Activated CD8-positive, alpha-beta memory T cell treated with anti-CD3 and anti-CD28 coated beads for 48 hours (primary cell): ENCODE data around the gene KLHL30.

Source experiments
- DNase-seq, 3 experiments: peaks; one replicate each; pipeline ENCODE4 v3.0.0-alpha.2; 2020; ENCODE audit warnings: low read depth in 2 of 3, low spot score in 2 of 3

Gene KLHL30

GRCh38 chr2:238130111-238130695 lies 8.3 kb upstream of the KLHL30 start:
- no peak for DNase-seq

GRCh38 chr2:238130696-238131628 lies 7.5 kb upstream of the KLHL30 start:
- DNase-seq, result no peak

- DNase-seq, result no peak
These were observed 6.6 kb upstream of the KLHL30 start for GRCh38 chr2:238131761-238132462.

DNA sequence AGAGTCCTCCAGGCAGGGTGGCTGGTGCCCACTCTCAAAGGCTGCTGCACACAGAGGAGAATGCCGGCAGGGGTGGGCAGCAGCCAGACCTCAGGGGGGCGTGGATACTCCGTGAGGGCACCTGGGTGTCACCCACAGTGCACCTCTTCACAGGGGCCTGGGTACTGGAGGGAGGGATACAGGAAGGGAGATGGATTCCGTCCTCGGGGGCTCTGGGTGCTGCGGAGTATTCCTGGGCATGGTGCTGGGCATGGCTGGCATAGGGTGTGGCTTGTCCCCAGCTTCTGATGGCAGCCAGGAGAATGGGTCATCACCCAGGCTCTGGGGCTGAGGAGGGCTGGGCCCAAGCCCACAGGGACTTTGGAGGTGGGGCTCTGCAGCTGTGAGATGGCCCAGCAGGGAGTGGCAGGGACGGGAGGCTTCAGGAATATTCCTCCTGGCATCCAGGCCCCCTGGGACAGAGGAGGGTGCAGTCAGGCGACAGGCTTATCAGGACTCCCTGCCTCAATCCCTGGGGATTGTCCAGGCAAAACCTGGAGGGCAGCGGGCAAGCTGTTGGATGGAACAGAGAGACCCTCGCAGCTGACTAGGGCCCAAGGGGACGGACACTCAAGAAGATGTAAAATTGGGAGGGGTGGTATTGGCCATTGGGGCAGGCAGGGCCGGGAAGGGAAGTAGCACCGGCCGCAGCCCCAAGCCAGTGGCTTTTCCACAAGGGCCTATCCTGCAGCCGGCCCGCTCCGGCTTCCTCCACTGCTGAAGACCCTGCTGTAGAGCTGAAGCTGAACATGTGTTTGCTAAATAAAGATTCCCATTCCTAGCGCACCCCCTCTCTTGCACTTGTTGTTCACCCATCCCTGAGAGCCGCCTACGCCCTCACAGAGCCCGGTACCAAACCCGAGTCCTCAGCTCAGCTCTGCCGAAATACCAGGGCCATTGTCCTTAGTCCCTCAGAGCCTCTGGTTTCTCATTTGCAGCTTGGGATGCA lies 5.7 kb upstream of the KLHL30 start:
- no peak for DNase-seq

GRCh38 chr2:238133499-238134392 lies 4.7 kb upstream of the KLHL30 start:
- no peak for DNase-seq

DNA sequence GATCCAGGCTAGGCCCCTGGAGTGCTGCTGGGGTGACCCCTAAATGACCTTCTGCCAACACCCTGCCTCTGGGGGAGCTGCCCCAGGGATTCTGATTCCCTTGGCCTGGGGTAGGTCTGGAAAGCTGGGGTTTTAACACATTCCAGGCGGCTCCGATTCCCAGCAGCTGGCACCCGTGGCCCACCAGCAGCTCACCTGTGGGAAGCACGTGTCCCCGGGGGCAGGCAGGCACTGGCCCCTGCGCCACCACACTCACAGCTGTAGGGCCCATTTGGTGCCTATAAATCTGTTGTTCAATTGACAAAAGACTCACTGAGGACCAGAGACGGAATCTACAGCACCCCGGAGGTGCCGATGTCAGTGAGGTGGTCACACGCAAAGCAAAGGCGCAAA lies 4.1 kb upstream of the KLHL30 start:
- DNase-seq, result no peak

- DNase-seq, result no peak
These were observed 2.8 kb upstream of the KLHL30 start for GRCh38 chr2:238135601-238136150.

DNA sequence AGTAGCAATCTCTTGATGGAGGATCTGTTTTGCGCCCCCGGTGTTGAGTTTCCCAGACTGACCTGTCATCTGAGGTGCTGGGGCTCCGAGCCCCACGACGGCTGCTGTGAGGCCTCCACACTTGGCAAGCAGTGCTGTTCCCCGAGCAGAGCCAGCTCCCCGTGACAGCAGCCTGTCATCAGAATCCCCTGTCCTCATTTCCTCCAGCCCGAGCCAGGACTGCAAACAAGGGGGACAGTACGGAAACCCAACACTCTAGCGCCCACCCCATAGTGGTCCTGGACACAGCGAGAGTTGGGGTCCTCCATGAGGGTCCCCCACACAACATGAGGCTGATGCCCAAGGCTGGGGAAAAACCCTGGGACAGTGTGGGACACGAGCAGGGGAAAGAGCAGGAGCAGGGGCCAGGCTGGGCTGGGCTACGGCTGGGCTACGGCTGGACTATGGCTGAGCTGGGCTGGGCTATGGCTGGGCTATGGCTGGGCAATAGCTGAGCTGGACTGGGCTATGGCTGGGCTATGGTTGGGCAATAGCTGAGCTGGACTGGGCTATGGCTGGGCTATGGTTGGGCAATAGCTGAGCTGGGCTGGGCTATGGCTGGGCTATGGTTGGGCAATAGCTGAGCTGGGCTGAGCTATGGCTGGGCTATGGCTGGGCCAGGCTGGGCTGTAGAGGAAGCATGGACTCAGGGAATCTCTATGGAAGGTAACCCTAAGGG lies 1.5 kb upstream of the KLHL30 start:
- no peak for DNase-seq

DNA sequence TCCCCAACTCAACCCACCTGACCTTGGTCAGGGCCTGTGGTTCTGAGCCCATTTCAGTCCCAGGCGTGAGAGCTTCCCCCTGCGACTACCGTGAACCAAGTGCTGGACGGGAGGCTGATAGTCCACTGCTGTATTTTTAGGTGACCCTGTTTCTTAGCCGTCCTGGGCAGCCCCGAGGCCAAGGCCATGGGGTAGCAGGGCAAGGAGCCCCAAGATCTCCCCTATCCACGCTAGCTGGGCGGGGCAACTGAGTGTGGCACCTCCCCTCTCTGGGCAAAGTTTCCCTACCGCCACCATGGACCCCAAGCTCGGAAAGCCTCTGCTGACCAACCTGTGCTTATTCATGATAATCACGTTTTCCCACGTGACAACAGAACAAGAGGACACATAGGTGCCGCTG lies 583 bp upstream of the KLHL30 start:
- no peak for DNase-seq

DNA sequence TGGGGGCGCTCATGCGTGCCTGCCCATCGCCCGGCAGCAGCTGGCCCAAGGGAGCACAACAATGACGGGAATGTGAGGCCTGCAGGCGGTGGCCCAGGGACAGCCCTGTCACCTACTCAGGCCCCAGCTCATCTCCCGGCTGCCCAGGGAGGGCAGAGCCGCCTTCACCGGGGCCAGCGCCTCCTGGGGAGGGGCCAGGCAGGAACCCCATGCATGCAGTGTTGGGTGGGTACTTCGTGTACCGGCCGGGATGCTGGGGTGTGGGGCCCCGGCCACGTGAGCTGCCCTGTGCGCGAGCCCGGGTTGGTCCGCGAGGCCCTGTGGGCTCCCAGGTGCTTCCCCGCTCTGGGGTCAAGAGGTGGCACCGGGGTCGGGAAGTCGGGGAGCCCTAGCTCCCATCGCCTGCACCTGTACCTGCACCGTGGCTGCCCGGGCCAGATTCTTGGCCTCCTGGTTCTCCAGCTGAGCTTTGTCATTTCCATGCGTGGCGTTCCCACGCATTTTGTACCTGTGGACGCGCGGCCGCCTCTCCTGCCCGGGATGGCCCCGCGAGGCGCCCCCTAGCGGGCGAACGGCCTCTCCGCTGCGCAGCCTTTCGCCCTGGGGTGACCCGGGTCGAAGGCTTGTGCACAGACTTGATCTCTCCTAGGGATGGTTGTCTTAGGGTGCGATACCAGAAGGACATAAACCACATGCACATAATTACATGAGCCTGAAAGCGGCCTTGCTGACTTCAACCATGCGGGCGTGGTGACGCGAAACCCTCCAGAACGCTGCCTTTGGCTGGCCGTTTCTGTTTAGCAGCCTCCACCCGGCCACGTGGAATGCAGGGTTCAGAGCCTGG lies 950 bp downstream of the KLHL30 start:
- DNase-seq, result peak in 1 of 3 experiments; percentile 24

DNA sequence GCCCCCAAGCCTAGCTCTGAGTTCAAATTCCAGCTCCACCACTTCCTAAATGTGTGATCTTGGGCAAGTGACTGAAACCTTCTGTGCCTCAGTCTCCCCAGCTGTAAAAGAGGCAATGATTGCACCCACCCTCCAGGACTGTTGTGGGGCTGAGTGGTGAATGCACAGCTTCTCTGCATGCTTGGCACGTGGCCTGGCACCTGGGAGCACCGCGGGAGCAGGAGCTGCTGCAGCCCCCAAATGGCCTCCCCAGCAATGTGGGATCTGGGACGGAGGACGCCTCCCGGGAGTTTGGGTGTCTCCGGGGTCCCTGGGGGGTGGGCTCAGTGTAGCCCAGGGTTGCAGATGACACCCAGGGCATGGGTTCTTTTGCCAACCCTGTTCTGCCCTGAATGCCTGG lies 1.6 kb downstream of the KLHL30 start:
- DNase-seq, result no peak

DNA sequence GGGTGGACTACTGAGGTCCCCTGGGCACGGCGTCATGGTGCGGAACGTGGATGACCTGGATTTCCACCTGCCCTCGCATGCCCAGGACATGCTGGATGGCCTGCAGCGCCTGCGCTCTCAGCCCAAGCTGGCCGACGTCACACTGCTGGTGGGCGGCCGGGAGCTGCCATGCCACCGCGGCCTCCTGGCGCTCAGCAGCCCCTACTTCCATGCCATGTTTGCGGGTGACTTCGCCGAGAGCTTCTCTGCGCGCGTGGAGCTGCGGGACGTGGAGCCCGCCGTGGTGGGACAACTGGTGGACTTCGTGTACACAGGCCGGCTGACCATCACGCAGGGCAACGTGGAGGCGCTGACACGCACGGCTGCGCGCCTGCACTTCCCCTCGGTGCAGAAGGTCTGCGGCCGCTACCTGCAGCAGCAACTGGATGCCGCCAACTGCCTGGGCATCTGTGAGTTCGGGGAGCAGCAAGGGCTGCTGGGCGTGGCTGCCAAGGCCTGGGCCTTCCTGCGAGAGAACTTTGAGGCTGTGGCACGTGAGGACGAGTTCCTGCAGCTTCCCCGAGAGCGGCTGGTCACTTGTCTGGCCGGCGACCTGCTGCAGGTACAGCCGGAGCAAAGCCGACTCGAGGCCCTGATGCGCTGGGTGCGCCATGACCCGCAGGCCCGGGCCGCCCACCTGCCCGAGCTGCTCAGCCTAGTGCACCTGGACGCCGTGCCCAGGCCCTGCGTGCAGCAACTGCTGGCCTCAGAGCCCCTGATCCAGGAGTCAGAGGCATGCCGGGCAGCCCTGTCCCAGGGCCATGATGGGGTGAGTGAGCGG lies 2.5 kb downstream of the KLHL30 start:
- no peak for DNase-seq

- DNase-seq, result no peak
These were observed 3.3 kb downstream of the KLHL30 start for GRCh38 chr2:238141541-238142318.

GRCh38 chr2:238142382-238143205 lies 4.1 kb downstream of the KLHL30 start:
- no peak for DNase-seq

- no peak for DNase-seq
These were observed 4.9 kb downstream of the KLHL30 start for GRCh38 chr2:238143239-238143951.
